HG03571 (cell line): ENCODE data around the gene SERINC1.

Source experiments
- ATAC-seq: cut with Tn5 transposase; IDR thresholded peaks from one replicate; pipeline ENCODE4 v1.9.1; 2021; ENCODE audit not compliant: unreplicated experiment

SERINC1 gene

DNA sequence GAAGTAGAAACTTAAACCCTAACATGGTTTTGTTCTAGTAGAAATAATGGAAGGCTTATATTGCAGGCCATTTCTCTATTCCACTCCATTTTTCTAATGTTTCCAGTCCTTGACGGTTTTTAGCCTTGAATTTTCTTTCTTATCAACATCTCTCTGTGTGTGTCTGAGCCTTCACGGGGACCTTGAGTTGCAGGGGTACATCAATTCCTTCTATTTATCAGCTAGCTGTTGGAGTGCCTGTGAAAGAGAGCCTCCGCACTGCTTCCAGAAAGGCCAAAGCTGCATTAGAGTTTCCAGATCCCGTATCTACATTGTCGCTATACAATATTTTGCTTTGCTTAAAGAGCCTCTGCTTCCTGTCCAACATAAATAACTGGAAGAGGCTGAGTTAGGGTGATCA, 77.6 kb downstream of the SERINC1 start:
- ATAC-seq = no peak

DNA sequence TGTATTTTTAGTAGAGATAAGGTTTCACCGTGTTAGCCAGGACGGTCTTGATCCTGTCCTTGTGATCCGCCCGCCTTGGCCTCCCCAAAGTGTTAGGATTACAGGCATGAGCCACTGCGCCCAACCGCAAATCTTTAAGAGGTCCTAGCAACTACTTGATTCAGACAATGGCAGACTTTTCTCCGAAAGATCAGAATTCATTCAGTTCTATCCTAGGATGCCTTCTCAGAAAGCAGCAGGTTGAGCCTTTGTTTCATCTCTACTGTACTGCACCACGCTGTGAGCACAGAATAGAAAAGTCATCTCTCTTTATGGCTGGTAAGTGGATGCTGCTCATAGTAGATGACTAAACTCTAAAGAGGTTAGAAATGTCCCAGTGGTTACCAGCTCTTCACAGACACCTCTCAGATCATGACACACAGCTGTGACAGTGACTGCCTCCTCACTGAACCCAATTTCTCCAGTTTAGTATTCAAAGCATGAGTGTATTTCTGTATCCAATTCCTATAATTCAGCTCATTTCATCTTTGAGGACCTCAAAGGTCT, 78.2 kb downstream of the SERINC1 start:
- ATAC-seq = no peak
